Vagina (tissue), 2 donors: Measurements from ENCODE around the gene RCAN1. TPM values are rescaled to one million over a fixed set of nuclear protein-coding genes. Genes with fewer than 3 reads are reported as not detected.
A peak's percentile ranks its signal among the peaks of the same experiment; 100 is the strongest.

Experiments used
- DNase-seq, 2 donors: peaks; one replicate each; pipeline ENCODE4 v3.0.0-alpha.2; 2017; ENCODE audit errors: extremely low spot score in 2 of 2
- H3K27ac ChIP-seq: fragments of 200-600 bp; sonication (generic); one replicate; pipeline ENCODE4 v1.5.1; 2019
- H3K27me3 ChIP-seq: fragments of 200-600 bp; sonication (generic); one replicate; pipeline ENCODE4 v1.5.1; 2019
- H3K36me3 ChIP-seq, 2 donors: fragments of 200-600 bp; sonication (generic); one replicate each; pipeline ENCODE4 v1.5.1; 2017 to 2019
- H3K4me1 ChIP-seq: fragments of 200-600 bp; sonication (generic); one replicate; pipeline ENCODE4 v1.5.1; 2019
- H3K4me3 ChIP-seq, 2 donors: fragments of 200-600 bp; sonication (generic); 1 replicate in 1 of 2; 2 replicates in 1 of 2; pipeline ENCODE4 v1.5.1; 2016 to 2019
- H3K9me3 ChIP-seq: fragments of 200-600 bp; sonication (generic); one replicate; pipeline ENCODE4 v1.5.1; 2019
- CTCF ChIP-seq, 3 experiments: fragments of 450-650 bp in 2 of 3; fragments of 200-600 bp in 1 of 3; sonication (generic) in 1 of 3; IDR thresholded peaks; one replicate each; pipeline ENCODE4 v1.5.1; 2017 to 2019; ENCODE audit warnings: antibody characterized with exemption in 3 of 3, mild to moderate bottlenecking in 2 of 3, moderate library complexity in 2 of 3
- POLR2A ChIP-seq, 2 donors: fragments of 450-650 bp; IDR thresholded peaks; one replicate each; pipeline ENCODE4 v1.6.1; 2017; ENCODE audit warnings: antibody characterized with exemption in 2 of 2, mild to moderate bottlenecking in 2 of 2, moderate library complexity in 2 of 2
- POLR2AphosphoS5 ChIP-seq, 2 donors: sonication (generic); formaldehyde crosslinking; IDR thresholded peaks; one replicate each; pipeline ENCODE4 v1.9.0; 2017; ENCODE audit warnings: antibody characterized with exemption in 2 of 2, mild to moderate bottlenecking in 2 of 2, low read depth in 1 of 2; ENCODE audit not compliant: insufficient read depth in 1 of 2
- intact Hi-C: fragments of 100-400 bp; cut with DNase I; formaldehyde crosslinking; loops from one replicate; pipeline ENCODE4 v1.15.1; 2023
- total RNA-seq: library from RNA; depleted of rRNA; stranded (reverse); fragments of >200 nt; gene quantifications from one replicate; pipeline ENCODE4 v1.2.3, GENCODE V29; 2016

RCAN1 gene
- total RNA-seq, 1 donor from 2014 or later: 29.2 TPM

- peaks cover 0 to 1% of the 10 kb centered on the region in 2 donors for H3K36me3 ChIP-seq
- H3K4me1 ChIP-seq: peaks cover 8% of the 10 kb centered on the region
- H3K4me3 ChIP-seq: no peak within 1 kb of the TSS
- intact Hi-C loops: no loop called here
- no peaks in the 10 kb centered on the region for H3K27me3 ChIP-seq
- no peak for TF ChIP-seq POLR2AphosphoS5 (IDR thresholded peaks at IDR 0.05; ENCODE audit: insufficient read depth in 1 of 2, low read depth in 1 of 2)
- no peak for TF ChIP-seq CTCF (IDR thresholded peaks at IDR 0.05)
- no peak for TF ChIP-seq POLR2A (IDR thresholded peaks at IDR 0.05)
- no peak within 1 kb of the TSS for H3K27ac ChIP-seq
- no peaks in the 10 kb centered on the region for H3K9me3 ChIP-seq
- no peak for DNase-seq
These were observed 103.0 kb downstream of the RCAN1 start, which contains the start of gene KCNE1 for GRCh38 chr21:34511787-34512455. KCNE1 (minus strand) TSS chr21:34512210; CDS start chr21:34449634, 62,576 bp downstream.

GRCh38 chr21:34511181-34511580 lies 103.7 kb downstream of the RCAN1 start:
- TF ChIP-seq POLR2A (IDR thresholded peaks at IDR 0.05) (no peak), CTCF (IDR thresholded peaks at IDR 0.05) (no peak), POLR2AphosphoS5 (IDR thresholded peaks at IDR 0.05; ENCODE audit: insufficient read depth in 1 of 2, low read depth in 1 of 2) (no peak)
- no peak overlapping the region for H3K4me3 ChIP-seq
- no peak overlapping the region for H3K27ac ChIP-seq

GRCh38 chr21:34510148-34511142 lies 104.5 kb downstream of the RCAN1 start:
- DNase-seq: no peak
- Histone ChIP-seq H3K27me3 (no peaks in the 10 kb centered on the region), H3K4me3 (no peak overlapping the region), H3K36me3 (no peaks in the 10 kb centered on the region), H3K4me1 (peaks cover 8% of the 10 kb centered on the region), H3K27ac (no peak overlapping the region), H3K9me3 (no peaks in the 10 kb centered on the region)
- intact Hi-C loops: no loop called here
- TF ChIP-seq CTCF (IDR thresholded peaks at IDR 0.05): peak in 2 of 3 experiments; percentile 39 to 47
- TF ChIP-seq POLR2A (IDR thresholded peaks at IDR 0.05): no peak

More at GRCh38 chr21:34511181-34511580, 103.7 kb downstream of the RCAN1 start:
- no peak for DNase-seq
- Histone ChIP-seq H3K4me1 (peaks cover 8% of the 10 kb centered on the region), H3K27me3 (no peaks in the 10 kb centered on the region), H3K36me3 (no peaks in the 10 kb centered on the region), H3K9me3 (no peaks in the 10 kb centered on the region)
- intact Hi-C loops: no loop called here

GRCh38 chr21:34509151-34509550 lies 105.8 kb downstream of the RCAN1 start:
- Histone ChIP-seq H3K36me3 (no peaks in the 10 kb centered on the region), H3K4me3 (no peak overlapping the region), H3K9me3 (no peaks in the 10 kb centered on the region), H3K27ac (no peak overlapping the region), H3K27me3 (no peaks in the 10 kb centered on the region), H3K4me1 (peaks cover 8% of the 10 kb centered on the region)
- DNase-seq: no peak
- intact Hi-C loops: no loop called here
- no peak for TF ChIP-seq CTCF (IDR thresholded peaks at IDR 0.05)
- no peak for TF ChIP-seq POLR2A (IDR thresholded peaks at IDR 0.05)
- no peak for TF ChIP-seq POLR2AphosphoS5 (IDR thresholded peaks at IDR 0.05; ENCODE audit: insufficient read depth in 1 of 2, low read depth in 1 of 2)
